Ascending aorta (tissue), 2 donors: ENCODE measurements around the gene PGF. TPM values are rescaled to one million over a fixed set of nuclear protein-coding genes. Genes with fewer than 3 reads are reported as not detected.

ENCODE experiments used
- DNase-seq, 2 donors: peaks; one replicate each; pipeline ENCODE4 v3.0.0-alpha.2; 2019; ENCODE audit warnings: low spot score in 2 of 2
- H3K27ac ChIP-seq, 2 donors: fragments of 200-600 bp; sonication (generic); one replicate each; pipeline ENCODE4 v1.5.1; 2016 to 2017; ENCODE audit warnings: mild to moderate bottlenecking in 1 of 2
- H3K27me3 ChIP-seq: fragments of 200-600 bp; sonication (generic); one replicate; pipeline ENCODE4 v1.5.1; 2017
- H3K36me3 ChIP-seq, 2 donors: fragments of 200-600 bp; sonication (generic); one replicate each; pipeline ENCODE4 v1.5.1; 2016
- H3K4me1 ChIP-seq, 2 donors: fragments of 200-600 bp; sonication (generic); one replicate each; pipeline ENCODE4 v1.5.1; 2016 to 2017; ENCODE audit warnings: mild to moderate bottlenecking in 1 of 2
- H3K4me3 ChIP-seq, 2 donors: fragments of 200-600 bp; sonication (generic); one replicate each; pipeline ENCODE4 v1.5.1; 2016 to 2017; ENCODE audit warnings: mild to moderate bottlenecking in 1 of 2
- H3K9me3 ChIP-seq, 2 donors: fragments of 200-600 bp; sonication (generic); one replicate each; pipeline ENCODE4 v1.5.1; 2016
- CTCF ChIP-seq, 3 experiments: fragments of 200-600 bp in 2 of 3; fragments of 450-650 bp in 1 of 3; sonication (generic) in 2 of 3; IDR thresholded peaks; one replicate each; pipeline ENCODE4 v1.5.1; 2016 to 2019; ENCODE audit warnings: antibody characterized with exemption in 3 of 3, mild to moderate bottlenecking in 1 of 3, moderate library complexity in 1 of 3
- intact Hi-C: fragments of 100-400 bp; cut with DNase I; formaldehyde crosslinking; loops from one replicate; pipeline ENCODE4 v1.15.1; 2023
- total RNA-seq: library from RNA; depleted of rRNA; stranded (reverse); fragments of >200 nt; gene quantifications from one replicate; pipeline ENCODE4 v1.1.0, GENCODE V29; 2016

Gene PGF
- total RNA-seq, 1 donor from 2014 or later = 41.1 TPM

- no peak overlapping the region for H3K4me3 ChIP-seq
- peak overlapping the region; percentile 94 to 96 for H3K27ac ChIP-seq
- no peaks in the 10 kb centered on the region for H3K36me3 ChIP-seq
- H3K27me3 ChIP-seq = no peaks in the 10 kb centered on the region
- no peak for TF ChIP-seq CTCF (IDR thresholded peaks at IDR 0.05)
- intact Hi-C loops = loop anchor here (2.0 kb wide), 1 partner anchor 27 kb away; no protein-coding TSS in a partner anchor
- no peaks in the 10 kb centered on the region for H3K9me3 ChIP-seq
- peak; percentile 70 to 90 for DNase-seq
- peaks cover 29 to 40% of the 10 kb centered on the region in 2 donors for H3K4me1 ChIP-seq
Observed at GRCh38 chr14:74941676-74942097, 13.7 kb downstream of the PGF start.

- Histone ChIP-seq H3K4me3 (no peak overlapping the region), H3K27me3 (no peaks in the 10 kb centered on the region), H3K36me3 (no peaks in the 10 kb centered on the region), H3K27ac (peak overlapping the region; percentile 94 to 96), H3K9me3 (no peaks in the 10 kb centered on the region), H3K4me1 (peaks cover 29 to 35% of the 10 kb centered on the region in 2 donors)
- intact Hi-C loops = loop anchor here (1.0 to 2.0 kb wide), 3 partner anchors 18 to 128 kb away; partner anchors contain the start of genes RPS6KL1 and ZC2HC1C
- no peak for TF ChIP-seq CTCF (IDR thresholded peaks at IDR 0.05)
- DNase-seq = no peak
Observed at GRCh38 chr14:74940956-74941565, 14.3 kb downstream of the PGF start.

- H3K27me3 ChIP-seq = no peaks in the 10 kb centered on the region
- H3K4me1 ChIP-seq = peaks cover 29 to 38% of the 10 kb centered on the region in 2 donors
- peak overlapping the region; percentile 94 to 96 for H3K27ac ChIP-seq
- no peaks in the 10 kb centered on the region for H3K36me3 ChIP-seq
- H3K4me3 ChIP-seq = no peak overlapping the region
- TF ChIP-seq CTCF (IDR thresholded peaks at IDR 0.05) = no peak
- H3K9me3 ChIP-seq = no peaks in the 10 kb centered on the region
- no peak for DNase-seq
- intact Hi-C loops = no loop called here
Observed at GRCh38 chr14:74938531-74939495, 16.6 kb downstream of the PGF start.

GRCh38 chr14:74937171-74937570 lies 18.2 kb downstream of the PGF start:
- Histone ChIP-seq H3K9me3 (no peaks in the 10 kb centered on the region), H3K4me3 (no peak overlapping the region), H3K27me3 (no peaks in the 10 kb centered on the region), H3K27ac (no peak overlapping the region), H3K4me1 (peaks cover 27 to 36% of the 10 kb centered on the region in 2 donors), H3K36me3 (no peaks in the 10 kb centered on the region)
- intact Hi-C loops = no loop called here
- DNase-seq = no peak
- TF ChIP-seq CTCF (IDR thresholded peaks at IDR 0.05) = no peak

- TF ChIP-seq CTCF (IDR thresholded peaks at IDR 0.05) = no peak
- H3K36me3 ChIP-seq = no peaks in the 10 kb centered on the region
- intact Hi-C loops = no loop called here
- H3K27ac ChIP-seq = no peak overlapping the region
- H3K27me3 ChIP-seq = no peaks in the 10 kb centered on the region
- no peak for DNase-seq
- peaks cover 23 to 31% of the 10 kb centered on the region in 2 donors for H3K4me1 ChIP-seq
- H3K4me3 ChIP-seq = no peak overlapping the region
- no peaks in the 10 kb centered on the region for H3K9me3 ChIP-seq
Observed at GRCh38 chr14:74936731-74937130, 18.7 kb downstream of the PGF start.
